Psoas muscle (tissue), 8 donors: ENCODE measurements around the gene SGSH. TPM values are rescaled to one million over a fixed set of nuclear protein-coding genes. Genes with fewer than 3 reads are reported as not detected.

ENCODE experiments used
- ATAC-seq, 4 donors: fragments of 200-7000 bp; cut with Tn5 transposase; one replicate each; pipeline ENCODE4 v1.9.1; 2020; ENCODE audit warnings: moderate library complexity in 3 of 4, mild to moderate bottlenecking in 2 of 4
- DNase-seq, 2 donors: peaks; one replicate each; pipeline ENCODE4 v3.0.0-alpha.2; 2020
- H3K27ac ChIP-seq: fragments of 200-600 bp; one replicate; pipeline ENCODE4 v1.8.0; 2022
- H3K27me3 ChIP-seq, 3 donors: fragments of 200-600 bp in 1 of 3; one replicate each; pipeline versions ENCODE4 v1.6.1 to v1.8.0; 2013 to 2022; ENCODE audit warnings: low read length in 2 of 3, mild to moderate bottlenecking in 2 of 3, moderate library complexity in 1 of 3; ENCODE audit not compliant: insufficient read depth in 3 of 3
- H3K36me3 ChIP-seq, 2 donors: fragments of 200-600 bp in 1 of 2; one replicate each; pipeline versions ENCODE4 v1.6.1 to v1.8.0; 2013 to 2022; ENCODE audit warnings: low read depth in 1 of 2, mild to moderate bottlenecking in 1 of 2, moderate library complexity in 1 of 2; ENCODE audit not compliant: insufficient read depth in 1 of 2
- H3K4me1 ChIP-seq: fragments of 200-600 bp; one replicate; pipeline ENCODE4 v1.8.0; 2022
- H3K4me3 ChIP-seq: fragments of 200-600 bp; one replicate; pipeline ENCODE4 v1.8.0; 2022; ENCODE audit warnings: mild to moderate bottlenecking
- H3K9me3 ChIP-seq: fragments of 200-600 bp; one replicate; pipeline ENCODE4 v1.8.0; 2022
- WGBS, 3 donors: extraction: QIAGEN DNeasy Blood & Tissue Kit; methylation state at CpG; one replicate each; pipeline versions ENCODE4 v1.1.6 to v1.1.7; 2013; 5-methylcytosine and 5-hydroxymethylcytosine counted together
- intact Hi-C, 2 donors: fragments of 100-400 bp; cut with DNase I; formaldehyde crosslinking; loops; one replicate each; pipeline versions ENCODE4 v1.11.0 to v1.14.2; 2022
- polyA plus RNA-seq, 3 donors: library from polyadenylated mRNA; stranded (reverse); fragments of 200-250 nt; gene quantifications; one replicate each; pipeline ENCODE4 v1.2.3, GENCODE V29; 2013
- total RNA-seq, 4 donors: library from RNA; stranded (reverse); fragmentation: NEBNext Ultra II Directional in 2 of 4; extraction: Animal tissue kit (Norgen Biotek cat#: 25700) in 2 of 4; gene quantifications; one replicate each; pipeline versions ENCODE4 v1.2.1 to v1.2.4, GENCODE V29; 2021 to 2023
- TF ChIP-seq, protein P1 (sequence below): fragments of 200-600 bp; IDR thresholded peaks from one replicate; pipeline ENCODE4 v1.8.0; 2022; ENCODE audit warnings: antibody characterized with exemption
- donor health status: healthy with polysubstance abuse.
- donor health status: DM: no; HTN: no; CAD: no; lungs with moderate emphysema.
- donor health status: Bipolar disorder and iron deficiency.
- donor health status: healthy.
- donor health status: DM: yes; HTN: yes; CAD: no.
- donor health status: DM: no; HTN: no; CAD: no.
- donor health status: DM: no; HTN: no; CAD: no.
- donor health status: DM: yes; HTN: yes; CAD: no.

The SGSH gene
- total and polyA plus RNA-seq, 7 donors: 4.7 to 16.6 (median 5.6) TPM

DNA sequence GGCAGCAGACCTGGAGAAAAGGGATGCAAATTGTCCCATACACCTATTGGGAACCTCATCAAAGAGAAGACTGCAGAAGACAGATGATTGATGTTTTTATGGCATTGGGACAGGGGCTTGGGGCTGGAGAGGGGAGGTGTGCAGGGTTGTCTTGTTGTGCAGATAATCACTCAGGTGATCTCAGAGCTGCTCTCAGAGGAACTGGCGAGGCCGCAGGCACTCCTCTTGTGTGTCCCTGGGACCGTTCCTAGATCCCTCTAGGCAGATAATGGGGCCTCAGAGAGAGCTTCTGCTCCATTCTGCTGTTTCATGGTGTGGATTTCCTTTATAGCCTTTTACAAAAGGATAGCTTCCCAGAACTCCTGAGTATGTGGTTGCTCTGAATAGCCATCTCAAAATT is 42.2 kb upstream of the SGSH start:
- peaks cover 29% of the 10 kb centered on the region for H3K4me1 ChIP-seq
- DNase-seq (no peak), ATAC-seq (no peak)
- no peaks in the 10 kb centered on the region for H3K27me3 ChIP-seq
- peak overlapping the region; percentile 96 for H3K4me3 ChIP-seq
- peak overlapping the region; percentile 95 for H3K27ac ChIP-seq
- peaks cover 0 to 27% of the 10 kb centered on the region in 2 donors for H3K36me3 ChIP-seq
- intact Hi-C loops: loop anchor here (5.0 kb wide), 2 partner anchors 45 to 110 kb away; no protein-coding TSS in a partner anchor
- 54 to 73% (median 60%) methylated on average over 3 of the region's 3 CpGs for WGBS, 3 donors
- no peaks in the 10 kb centered on the region for H3K9me3 ChIP-seq
- TF ChIP-seq, protein P1, sequence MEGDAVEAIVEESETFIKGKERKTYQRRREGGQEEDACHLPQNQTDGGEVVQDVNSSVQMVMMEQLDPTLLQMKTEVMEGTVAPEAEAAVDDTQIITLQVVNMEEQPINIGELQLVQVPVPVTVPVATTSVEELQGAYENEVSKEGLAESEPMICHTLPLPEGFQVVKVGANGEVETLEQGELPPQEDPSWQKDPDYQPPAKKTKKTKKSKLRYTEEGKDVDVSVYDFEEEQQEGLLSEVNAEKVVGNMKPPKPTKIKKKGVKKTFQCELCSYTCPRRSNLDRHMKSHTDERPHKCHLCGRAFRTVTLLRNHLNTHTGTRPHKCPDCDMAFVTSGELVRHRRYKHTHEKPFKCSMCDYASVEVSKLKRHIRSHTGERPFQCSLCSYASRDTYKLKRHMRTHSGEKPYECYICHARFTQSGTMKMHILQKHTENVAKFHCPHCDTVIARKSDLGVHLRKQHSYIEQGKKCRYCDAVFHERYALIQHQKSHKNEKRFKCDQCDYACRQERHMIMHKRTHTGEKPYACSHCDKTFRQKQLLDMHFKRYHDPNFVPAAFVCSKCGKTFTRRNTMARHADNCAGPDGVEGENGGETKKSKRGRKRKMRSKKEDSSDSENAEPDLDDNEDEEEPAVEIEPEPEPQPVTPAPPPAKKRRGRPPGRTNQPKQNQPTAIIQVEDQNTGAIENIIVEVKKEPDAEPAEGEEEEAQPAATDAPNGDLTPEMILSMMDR: no peak

DNA sequence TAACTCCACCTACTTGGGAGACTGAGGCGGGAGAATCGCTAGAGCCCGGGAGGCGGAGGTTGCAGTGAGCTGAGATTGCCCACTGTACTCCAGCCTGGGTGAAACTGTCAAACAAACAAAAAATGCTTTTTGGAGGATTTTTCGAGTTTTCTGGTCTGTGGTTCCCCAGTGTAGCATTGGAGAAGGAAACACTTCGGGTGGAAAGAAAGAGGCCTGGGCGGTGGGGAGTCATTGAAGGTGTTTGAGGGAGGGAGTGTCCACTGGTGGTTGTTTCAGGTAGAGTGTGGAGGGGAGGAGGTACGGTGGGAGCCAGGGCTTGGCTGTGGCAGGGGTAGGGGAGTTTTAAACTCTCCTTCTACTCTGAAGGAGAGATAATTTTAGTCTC is 41.8 kb upstream of the SGSH start:
- Histone ChIP-seq H3K27me3 (no peaks in the 10 kb centered on the region), H3K36me3 (peaks cover 0 to 23% of the 10 kb centered on the region in 2 donors), H3K4me3 (peak overlapping the region; percentile 96), H3K27ac (peak overlapping the region; percentile 95), H3K4me1 (peaks cover 29% of the 10 kb centered on the region), H3K9me3 (no peaks in the 10 kb centered on the region)
- 51 to 60% (median 55%) methylated on average over 8 of the region's 8 CpGs for WGBS, 3 donors
- ATAC-seq (no peak), DNase-seq (no peak)
- TF ChIP-seq, protein P1: no peak
- intact Hi-C loops: loop anchor here (5.0 kb wide), 2 partner anchors 45 to 110 kb away; no protein-coding TSS in a partner anchor

DNA sequence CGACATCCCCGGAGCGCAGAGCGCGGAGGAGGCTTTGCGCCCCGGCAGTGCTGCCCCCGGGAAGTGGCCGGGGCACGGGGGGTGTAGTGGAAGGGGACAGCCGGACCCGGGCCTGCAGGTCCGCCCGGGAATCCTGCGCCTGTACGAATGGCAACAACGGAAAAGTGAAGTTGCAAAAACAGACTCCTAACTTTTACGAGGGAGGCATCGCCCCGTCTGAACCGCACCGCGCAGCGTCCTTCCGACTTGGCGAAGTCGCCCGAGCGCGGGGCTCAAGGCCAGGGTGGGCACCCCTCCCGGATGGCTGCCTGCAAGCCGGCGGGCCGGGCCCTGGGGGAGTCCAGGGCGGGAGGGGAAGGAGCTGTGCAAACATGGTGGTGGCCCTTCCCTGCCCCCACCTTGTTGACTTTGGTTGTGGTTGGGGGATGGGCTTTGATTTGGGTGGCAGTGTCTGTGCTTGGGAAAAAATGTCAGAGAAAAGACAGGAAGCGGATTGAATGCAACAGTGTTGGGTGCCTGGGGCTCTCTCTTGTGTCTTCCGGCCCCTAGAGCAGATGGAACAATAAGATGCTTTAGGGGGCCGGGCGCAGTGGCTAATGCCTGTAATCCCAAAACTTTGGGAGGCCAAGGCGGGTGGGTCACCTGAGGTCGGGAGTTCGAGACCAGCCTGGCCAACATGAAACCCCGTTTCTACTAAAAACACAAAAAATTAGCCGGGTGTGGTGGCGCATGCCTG is 41.2 kb upstream of the SGSH start:
- WGBS, 3 donors: 5 to 6% (median 5%) methylated on average over 34 to 45 of the region's 45 CpGs
- peaks cover 29% of the 10 kb centered on the region for H3K4me1 ChIP-seq

DNA sequence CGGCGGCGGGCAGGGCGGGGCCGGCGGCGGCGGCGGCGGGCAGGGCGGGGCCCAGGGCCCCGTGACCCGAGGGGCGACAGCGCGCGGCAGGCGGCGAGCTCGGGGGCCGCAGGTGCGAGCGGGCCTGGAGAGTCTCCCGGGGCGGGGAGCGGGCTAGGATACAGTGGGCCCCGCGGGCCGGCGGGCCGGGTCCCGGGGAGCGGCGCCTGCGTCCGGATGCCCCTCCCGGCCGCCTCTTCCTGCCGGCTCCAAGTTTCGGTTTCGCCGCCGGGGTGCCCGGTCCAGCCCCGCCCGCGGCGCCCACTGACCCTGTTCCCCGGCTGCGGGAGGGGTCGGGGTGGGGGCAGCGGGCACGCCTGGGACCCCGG is 40.6 kb upstream of the SGSH start, which contains the start of gene RNF213:
Gene RNF213, plus strand, starts transcription at position 62 of the 368 bp plus-strand sequence. CDS start 2,830 bp downstream, outside the sequence.
- H3K27ac ChIP-seq: peak within 1 kb of the TSS; percentile 95
- H3K36me3 ChIP-seq: peaks cover 0 to 12% of the 10 kb centered on the region in 2 donors
- intact Hi-C loops: loop anchor here (5.0 kb wide), 2 partner anchors 43 to 108 kb away; no protein-coding TSS in a partner anchor
- ATAC-seq: peak; percentile 53 to 68 (median 64)
- peak within 1 kb of the TSS; percentile 96 for H3K4me3 ChIP-seq
- peaks cover 32% of the 10 kb centered on the region for H3K4me1 ChIP-seq
- H3K9me3 ChIP-seq: no peaks in the 10 kb centered on the region
- H3K27me3 ChIP-seq: no peaks in the 10 kb centered on the region
- TF ChIP-seq, protein P1: no peak
- peak; percentile 60 to 77 for DNase-seq
- WGBS, 3 donors: 0% methylated on average over 8 to 52 of the region's 54 CpGs

More for the DNA sequence above, 41.2 kb upstream of the SGSH start:
- Histone ChIP-seq H3K36me3 (peaks cover 0 to 17% of the 10 kb centered on the region in 2 donors), H3K27me3 (no peaks in the 10 kb centered on the region), H3K4me3 (peak overlapping the region; percentile 96), H3K9me3 (no peaks in the 10 kb centered on the region), H3K27ac (peak overlapping the region; percentile 95)
- TF ChIP-seq, protein P1: no peak
- ATAC-seq: peak; percentile 13 to 32 (median 26)
- intact Hi-C loops: loop anchor here (5.0 kb wide), 2 partner anchors 44 to 109 kb away; no protein-coding TSS in a partner anchor
- peak; percentile 52 to 74 for DNase-seq
